Kasumi-1 (cell line): ENCODE data around the gene GTF2F2.

Experiments
- DNase-seq, 2 experiments: peaks; one replicate each; lab custom pipeline; 2025; lab: John Stamatoyannopoulos, UW

GTF2F2 gene, protein sequence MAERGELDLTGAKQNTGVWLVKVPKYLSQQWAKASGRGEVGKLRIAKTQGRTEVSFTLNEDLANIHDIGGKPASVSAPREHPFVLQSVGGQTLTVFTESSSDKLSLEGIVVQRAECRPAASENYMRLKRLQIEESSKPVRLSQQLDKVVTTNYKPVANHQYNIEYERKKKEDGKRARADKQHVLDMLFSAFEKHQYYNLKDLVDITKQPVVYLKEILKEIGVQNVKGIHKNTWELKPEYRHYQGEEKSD

DNA sequence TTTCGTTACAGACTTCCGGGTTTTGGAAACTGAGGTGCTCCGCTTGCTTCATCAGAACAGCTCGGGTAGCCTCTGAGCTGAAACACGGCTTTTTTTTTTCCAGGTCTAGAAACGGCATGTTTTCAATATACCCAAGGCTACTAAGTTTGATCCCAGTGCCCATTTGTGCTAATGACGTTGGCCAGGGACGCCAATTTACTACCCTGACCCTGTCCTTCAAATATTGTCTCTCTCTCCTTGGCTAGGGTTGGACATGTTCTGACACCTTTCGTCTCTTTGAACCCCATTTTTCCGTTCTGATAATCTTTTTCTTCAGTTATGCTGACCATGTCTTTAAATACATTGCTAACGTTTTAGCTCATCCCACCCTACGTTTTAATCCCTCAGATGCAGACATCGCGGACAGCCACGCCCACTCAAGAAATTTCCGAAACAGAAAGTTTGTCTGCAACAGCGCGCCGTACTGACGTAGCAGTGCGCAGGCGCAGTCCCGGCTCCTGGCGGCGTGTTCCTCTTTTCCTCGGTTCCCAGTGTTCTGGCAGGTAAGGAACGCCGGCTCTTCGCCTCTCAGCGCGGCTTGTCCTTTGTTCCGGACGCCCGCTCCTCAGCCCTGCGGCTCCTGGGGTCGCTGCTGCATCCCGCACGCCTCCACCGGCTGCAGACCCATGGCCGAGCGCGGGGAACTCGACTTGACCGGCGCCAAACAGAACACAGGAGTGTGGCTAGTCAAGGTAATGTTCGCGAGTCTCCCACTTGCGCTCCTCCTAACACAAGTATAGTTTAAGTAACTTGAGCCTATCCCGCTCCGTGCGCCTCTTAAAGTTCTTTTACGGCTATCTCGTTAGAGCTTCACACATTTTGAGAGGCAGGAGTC, at the start of gene GTF2F2:
Gene GTF2F2 (plus strand): TSS at position 520 of the 874 bp plus-strand sequence. CDS start 146 bp downstream, at position 666.
- peak; percentile 91 for DNase-seq

DNA sequence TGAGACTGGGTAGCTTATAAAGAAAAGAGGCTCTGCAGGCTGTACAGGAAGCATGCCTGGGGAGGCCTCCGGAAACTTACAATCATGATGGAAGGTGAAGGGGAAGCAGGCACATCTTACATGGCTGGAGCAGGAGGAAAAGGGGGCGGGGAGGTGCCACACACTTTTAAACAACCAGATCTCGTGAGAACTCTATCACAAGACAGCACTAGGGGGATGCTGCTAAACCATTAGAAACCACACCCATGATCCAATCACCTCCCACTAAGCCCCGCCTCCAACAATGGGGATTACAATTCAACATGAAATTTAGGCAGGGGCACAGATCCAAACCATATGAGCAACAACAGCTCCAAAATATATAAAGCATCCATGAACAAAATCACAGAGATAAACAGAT, 46.5 kb upstream of the GTF2F2 start:
- DNase-seq = no peak

DNA sequence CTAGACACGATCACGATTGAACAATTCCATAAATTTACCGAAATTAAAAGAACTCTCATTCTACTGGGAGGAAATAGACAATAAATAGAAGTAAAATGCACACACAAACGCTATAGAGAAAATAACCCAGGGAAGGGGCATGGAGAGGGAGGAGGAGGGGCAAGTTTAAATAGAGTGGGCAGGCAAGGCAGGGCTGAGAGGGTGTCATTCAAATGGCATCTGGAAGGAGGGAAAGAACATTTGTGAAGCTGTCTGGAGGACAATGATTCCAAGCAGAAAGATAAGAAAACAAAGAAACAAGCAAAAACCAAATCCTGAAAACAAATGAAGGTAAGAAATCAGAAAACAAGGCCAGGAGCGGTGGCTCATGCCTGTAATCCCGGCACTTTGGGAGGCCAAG, 45.6 kb upstream of the GTF2F2 start:
- DNase-seq = no peak

DNA sequence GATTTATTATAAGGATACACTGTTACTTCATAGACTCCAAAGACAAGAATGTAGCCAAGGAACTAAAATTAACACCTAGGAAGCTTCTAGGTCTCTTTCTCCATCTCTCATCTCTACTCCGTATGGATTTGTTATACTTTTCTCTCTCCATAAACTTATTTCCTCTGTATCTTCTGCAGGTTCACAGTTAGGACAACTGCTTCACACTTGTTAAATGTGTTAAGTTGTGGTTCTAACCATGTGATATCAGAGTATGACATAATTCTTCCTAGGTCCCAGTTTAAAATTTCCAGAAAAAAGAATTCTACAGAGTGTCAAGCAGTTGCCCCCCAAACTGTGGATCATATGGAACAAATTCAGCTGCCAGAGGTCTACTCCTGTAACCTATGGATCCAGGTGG, 42.3 kb upstream of the GTF2F2 start:
- DNase-seq = no peak

DNA sequence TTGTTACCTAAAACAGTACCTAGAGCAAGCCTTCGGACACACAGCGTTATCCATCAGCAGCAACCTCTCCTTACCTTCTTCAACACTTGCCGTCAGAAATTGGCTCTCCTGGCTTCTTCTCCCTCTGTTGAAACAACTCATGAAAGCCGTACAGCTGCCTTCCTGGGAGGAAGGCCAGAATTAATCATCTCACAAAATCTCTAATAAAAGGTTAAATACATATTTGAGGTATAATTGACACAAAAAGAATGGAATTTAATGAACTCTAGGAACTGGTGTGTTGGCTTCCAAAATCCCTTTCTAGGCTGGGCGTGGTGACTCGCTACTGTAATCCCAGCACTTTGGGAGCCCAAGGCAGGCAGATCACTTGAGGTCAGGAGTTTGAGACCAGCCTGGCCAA, 37.3 kb upstream of the GTF2F2 start:
- no peak for DNase-seq

DNA sequence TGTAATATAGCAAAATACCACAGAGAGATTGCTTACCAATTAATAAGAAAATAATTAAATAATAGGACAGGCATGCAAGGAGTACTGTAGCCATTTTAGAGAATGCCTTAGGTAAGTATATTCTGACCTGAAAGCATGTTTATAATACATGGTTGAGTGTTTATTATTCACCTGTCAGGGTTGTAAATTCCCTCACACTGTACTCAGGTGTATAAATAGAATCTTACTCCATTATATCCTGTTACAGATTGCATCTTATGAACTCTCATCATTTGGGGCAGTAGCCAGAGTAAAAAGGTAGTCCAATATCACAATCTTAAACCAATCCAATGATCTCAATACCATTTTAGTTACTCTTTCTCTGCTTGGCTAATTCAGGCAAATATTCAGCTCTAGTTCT, 35.8 kb upstream of the GTF2F2 start:
- no peak for DNase-seq

DNA sequence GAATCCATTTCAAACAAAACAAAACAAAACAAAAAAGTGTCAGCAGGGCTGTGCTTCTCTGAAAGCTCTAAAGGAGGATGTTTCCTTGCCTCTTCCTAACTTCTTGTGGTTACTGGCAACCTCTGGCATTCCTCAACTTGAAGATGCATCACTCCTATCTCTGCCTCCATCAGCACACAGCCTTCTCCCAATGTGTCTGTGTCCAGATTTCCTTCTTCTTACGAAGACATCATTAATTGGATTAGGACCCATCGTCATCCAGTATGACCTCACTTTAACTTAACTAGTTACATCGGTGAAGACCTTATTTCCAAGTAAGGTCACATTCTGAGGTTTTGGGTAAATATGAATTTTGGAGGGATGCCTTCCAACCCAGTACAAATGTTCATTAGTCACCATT, 33.8 kb upstream of the GTF2F2 start:
- no peak for DNase-seq

DNA sequence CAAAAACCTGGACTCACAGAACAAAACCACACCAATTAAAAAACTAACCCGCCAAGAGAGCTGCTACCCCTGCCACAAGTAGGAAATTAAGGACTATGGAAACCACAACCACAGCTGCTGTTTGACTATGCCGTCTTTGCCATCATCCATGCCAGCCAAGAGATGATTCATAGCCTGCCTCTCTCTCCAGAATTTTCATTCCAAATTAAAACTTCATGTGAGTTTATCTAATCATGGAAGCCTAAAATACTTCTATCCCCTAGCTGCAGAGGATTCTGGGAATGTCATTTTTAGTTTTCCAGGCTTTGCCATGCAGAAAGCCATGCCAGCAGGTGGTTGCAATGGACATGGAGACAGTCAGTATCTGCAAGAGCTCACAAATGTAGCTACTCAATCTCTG, 27.6 kb upstream of the GTF2F2 start:
- DNase-seq = no peak

DNA sequence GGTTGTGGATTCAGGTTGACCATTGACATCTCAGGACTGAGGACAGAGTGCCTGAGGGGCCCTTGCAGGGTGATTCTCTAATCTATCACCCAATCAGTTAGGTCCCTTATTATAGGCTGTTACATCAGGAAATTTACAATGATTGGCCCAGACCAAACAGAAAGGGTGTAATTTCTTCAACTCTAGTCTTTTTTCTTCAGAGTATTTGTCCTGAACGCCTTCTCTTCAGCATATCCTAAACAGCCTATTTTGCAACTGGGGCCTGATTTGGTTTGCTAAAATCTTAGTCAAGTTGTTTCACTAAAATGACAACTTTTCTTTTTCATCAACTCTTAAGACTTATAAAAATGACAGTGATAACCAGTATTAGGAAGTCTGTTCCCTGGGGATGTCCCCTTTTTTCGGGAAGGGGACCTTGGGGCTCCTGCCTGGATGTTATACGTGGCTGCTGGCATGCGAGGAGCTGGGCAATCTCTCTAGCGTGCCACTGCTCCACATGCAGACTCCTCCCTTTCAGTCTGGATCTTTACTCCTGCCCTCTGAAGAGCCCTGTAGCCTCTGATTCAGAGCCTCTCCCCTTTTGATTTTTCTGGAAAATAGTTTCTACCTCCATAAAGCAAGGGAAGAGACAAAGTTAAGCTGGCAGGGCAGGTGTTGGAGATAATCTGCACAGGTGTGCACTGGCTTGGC, 19.6 kb upstream of the GTF2F2 start:
- DNase-seq = no peak

DNA sequence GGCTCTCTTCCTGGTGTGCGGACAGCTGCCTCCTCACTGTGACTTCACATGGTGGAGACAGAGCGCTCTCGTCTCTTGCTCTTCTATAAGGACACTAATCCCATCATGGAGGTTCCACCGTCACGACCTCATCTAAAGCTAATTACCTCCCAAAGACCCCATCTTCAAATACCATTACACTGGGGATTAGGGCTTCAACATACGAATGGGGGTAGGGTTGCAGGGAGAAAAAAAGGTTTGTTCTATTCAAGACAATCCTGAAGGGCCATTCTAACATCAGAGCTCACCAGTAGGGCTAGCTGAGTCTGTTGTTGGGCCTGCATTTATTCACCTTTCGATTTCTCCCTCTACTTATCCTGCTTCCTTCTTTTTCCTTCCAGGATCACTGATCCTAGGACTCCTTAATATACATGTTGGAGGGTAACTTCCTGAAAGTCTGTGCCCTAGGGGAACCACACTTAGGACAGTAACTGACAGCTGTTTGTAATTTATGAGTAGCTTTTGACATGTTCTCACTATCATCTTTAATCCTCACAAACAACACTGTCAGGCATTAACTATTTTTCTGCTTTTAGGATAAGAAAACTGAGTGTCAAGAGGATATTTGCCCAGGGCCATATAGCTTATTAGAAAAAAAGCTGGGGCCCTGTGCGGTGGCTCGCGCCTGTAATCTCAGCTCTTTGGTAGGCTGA, 18.8 kb upstream of the GTF2F2 start:
- no peak for DNase-seq

DNA sequence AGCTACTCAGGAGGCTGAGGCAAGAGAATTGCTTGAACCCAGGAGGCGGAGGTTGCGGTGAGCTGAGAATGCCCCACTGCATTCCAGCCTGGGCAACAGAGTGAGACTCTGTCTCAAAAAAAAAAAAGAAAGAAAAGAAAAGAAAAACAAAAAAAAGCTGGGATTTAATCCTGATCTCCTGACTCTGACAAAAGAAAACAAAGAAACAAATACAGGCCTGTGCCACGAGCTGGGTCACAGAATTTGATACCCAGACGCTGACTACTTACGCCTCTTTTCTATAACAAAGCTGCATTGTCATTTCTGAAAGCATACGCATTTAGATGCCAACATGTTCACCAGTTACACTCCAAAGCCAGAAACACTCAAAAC, 18.2 kb upstream of the GTF2F2 start:
- DNase-seq = no peak

DNA sequence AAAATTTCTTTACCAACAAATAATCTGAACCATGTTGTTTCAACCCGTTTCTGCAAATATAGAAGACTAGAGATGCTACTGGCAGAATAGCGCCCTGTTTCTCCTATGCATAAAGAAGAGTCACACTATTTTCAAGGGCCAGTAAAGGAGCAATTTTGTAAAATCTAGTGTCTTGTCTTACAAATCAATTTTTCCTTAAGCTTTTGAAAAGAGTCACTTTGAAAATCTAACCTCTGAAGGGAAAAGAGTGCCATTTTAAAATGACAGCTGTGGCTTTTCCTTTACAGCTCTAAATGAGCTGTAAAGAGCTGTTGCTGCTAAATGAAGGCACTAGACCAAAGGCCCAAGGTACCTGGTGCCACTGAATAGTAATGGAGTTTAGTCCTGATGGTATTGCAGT, 16.9 kb upstream of the GTF2F2 start:
- no peak for DNase-seq

DNA sequence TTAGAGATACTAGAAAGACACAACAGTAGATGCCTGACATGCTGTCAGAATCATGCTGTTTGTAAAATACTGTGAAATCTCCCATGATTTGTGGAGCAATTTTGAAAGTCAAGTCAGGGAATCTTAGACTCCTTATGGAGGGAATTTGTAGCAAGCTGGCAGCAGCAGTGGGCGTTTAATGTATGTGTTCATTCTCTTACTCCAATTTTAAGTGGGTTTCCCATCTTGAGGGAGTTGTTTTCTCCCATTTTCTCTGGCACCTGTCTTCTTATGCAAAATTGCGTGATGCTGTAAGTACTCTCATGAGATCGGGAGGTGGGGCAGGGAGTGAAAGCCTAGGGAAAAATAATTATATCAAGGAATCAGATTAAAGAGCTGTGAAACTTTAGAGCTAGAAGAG, 16.0 kb upstream of the GTF2F2 start:
- no peak for DNase-seq

DNA sequence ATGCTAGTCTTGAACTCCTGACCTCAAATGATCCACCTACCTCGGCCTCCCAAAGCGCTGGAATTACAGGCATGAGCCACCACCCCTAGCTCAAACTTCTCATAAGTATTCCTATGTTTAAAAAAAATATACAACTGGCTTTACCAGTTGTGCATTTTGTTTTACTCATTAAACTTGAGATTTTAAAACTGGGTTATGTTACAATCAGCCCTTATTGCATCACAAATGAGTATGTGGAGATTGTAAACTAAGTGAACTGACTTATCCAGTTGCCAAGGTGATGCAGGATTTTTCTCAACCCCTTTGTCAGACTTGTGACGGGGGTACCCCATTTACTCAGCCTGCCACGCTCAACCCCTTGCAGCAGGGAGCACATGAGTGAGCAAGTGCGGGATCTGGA, 14.4 kb upstream of the GTF2F2 start:
- no peak for DNase-seq

DNA sequence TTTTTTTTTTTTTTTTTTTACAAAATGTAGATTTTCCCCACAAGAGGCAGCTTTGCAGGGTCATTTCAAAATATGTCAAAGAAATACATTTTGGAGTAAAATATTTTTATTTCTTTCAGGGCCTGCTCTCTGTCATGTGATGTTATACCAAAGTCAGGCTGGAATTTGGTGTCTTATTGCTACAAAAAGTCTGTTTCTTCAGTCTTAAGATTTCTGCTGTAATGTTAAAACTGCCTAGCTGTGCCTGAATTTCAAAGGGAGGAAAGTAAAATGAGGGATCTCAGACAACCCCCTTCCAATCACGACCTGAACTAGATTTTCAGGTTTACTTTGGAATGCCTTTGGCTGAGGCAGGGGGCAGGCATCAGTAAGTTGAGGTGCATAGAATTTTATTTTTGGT, 12.8 kb upstream of the GTF2F2 start:
- no peak for DNase-seq

DNA sequence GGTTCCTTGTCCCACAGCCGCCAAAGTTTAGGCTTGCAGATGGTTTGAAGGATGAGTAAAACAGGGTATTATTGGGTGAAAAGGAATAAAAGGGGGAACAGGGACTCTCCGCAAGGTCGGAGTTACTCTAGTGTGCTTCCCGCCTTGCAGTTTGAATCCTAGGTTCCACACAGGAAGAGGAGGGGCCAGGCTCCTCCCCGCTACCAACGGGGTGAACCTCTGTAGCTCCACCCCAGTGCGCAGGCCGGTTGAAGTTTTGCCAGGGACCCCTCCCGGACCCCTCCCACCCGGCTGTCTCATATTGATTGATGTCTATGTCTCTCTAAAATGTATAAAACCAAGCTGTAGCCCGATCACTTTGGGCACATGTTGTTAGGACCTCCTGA, 11.6 kb upstream of the GTF2F2 start:
- no peak for DNase-seq

DNA sequence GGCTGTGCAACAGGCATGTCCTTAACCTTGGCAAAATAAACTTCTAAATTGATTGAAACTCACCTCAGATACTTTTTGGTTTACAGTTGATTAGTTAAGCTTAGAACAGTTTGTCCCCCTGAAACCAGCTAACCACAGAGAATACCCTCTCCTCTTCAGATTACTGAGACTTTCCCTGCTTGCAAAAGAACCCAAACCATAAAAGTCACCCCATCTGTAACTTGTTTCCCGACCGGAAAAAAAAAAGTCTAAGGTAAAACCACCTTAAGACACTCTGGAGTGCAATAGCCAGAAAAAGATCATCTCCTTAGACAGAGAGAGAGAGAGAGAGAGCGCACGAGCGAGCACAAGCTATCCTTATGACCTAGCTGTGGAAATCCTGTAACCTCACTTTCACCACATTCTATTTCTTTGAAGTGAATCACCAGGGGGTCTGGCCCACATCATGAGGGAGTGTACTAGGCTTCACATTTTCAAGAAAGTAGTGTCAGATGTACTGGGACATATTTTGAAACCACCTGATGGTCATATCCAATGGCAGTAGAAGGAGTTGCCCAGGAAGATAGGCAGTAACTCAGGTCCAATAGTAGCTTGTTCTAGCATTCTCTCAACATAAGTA, 11.1 kb upstream of the GTF2F2 start:
- no peak for DNase-seq

DNA sequence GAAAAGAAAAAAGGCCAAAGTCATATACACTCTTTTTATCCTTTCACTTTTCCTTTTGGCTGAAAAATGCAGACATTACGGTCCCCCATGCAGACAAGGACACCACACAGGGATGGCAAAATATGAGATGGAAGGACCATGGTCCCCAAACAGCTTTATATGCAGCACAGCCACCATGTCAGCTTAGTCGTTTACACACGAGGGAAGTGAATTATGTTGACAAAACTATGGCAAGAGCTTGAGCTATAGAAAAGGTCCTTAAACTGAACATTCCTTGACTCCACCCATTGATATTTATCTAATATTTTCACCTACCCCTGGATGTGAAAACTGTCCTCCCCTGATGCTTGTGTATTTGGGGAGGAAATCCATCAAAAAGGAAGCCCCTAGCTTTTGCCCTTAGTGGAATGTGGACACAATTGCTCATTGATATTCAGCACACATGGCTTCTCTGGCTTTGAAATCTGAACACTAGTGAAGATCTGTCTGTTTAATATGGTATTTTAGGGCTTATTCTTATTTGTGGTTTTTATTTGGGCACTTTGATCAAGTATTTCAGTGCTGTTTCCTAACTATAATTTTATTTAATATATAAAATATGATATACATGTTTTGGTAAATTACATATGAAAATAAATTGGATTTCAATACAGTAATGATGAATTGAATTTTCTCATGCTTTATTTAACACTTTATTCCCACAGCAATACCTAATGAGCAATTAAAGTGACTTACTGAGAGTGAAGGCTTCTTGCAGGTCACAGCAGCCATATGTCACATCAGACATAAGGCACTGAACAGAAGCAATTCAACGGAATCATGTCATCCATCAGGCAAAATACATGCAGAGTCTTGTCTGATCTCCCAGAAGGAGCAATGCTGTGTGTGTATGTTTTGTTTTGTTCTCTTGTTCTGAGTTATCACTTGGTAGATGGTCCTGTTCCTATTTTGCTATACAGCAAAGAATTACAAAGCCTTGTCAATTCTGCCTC, 6.8 kb upstream of the GTF2F2 start:
- DNase-seq = no peak

DNA sequence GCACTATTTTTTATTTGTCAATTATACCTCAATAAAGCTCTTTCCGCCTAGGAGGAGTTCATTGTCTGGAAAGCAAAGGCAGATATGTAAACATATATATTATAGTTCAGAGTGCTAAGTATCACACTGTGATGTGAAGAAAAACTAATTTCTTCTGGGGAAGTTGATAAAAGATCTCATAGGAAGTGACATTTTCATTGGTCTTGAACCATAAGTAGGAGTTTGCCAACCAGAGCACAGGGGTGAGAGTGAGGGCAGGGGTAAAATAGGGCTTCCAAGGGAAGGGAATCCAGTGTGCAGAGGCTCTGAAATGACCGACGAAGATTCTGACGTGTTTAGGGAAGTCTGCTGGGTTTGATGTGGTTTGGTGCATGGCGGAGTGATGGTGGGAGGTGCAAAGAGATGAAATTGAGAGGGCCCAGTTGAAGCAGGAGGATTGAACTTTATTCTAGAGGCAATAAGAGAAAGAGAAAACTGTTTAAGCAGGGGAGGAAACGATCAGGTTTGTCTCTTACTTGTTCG, 780 bp upstream of the GTF2F2 start:
- DNase-seq = peak; percentile 66 to 78
